Measurements from ENCODE around the gene ELOVL6.

GRCh38 chr4:110092646-110093045, 105.8 kb downstream of the ELOVL6 start:
- no peak for TF ChIP-seq CTCF (IDR thresholded peaks at IDR 0.05; ENCODE audit: low read depth, low read length, missing input control)
- TF ChIP-seq TAF1 (conservative IDR thresholded peaks at IDR 0.05): no peak
- no peak for TF ChIP-seq GABPA (IDR thresholded peaks at IDR 0.05 in 1 of 2, conservative IDR thresholded peaks at IDR 0.05 in 1 of 2)
